Glutamatergic neuron (in vitro differentiated cells): ENCODE results near the gene SLAMF7. TPM values are rescaled to one million over a fixed set of nuclear protein-coding genes. Genes with fewer than 3 reads are reported as not detected.
"Not testable (repeated sequence)": the region's sequence is repeated elsewhere in the genome, so short reads cannot be mapped to it uniquely, and the experiment has no call there.

ENCODE experiments used
- DNase-seq: peaks from one replicate; pipeline ENCODE4 v3.0.0; 2022
- H3K27ac Mint-ChIP-seq: one replicate; pipeline ENCODE4 v1.8.0; 2020; ENCODE audit warnings: mild to moderate bottlenecking, mixed read lengths, inconsistent platforms; ENCODE audit not compliant: unreplicated experiment
- H3K27me3 Mint-ChIP-seq: one replicate; pipeline ENCODE4 v1.8.0; 2020; ENCODE audit warnings: mild to moderate bottlenecking, moderate library complexity, mixed read lengths, inconsistent platforms; ENCODE audit not compliant: unreplicated experiment
- H3K36me3 Mint-ChIP-seq: one replicate; pipeline ENCODE4 v1.8.0; 2020; ENCODE audit warnings: mild to moderate bottlenecking, mixed read lengths, inconsistent platforms; ENCODE audit not compliant: unreplicated experiment
- H3K4me1 Mint-ChIP-seq: one replicate; pipeline ENCODE4 v1.8.0; 2020; ENCODE audit warnings: mild to moderate bottlenecking, low read depth, mixed read lengths, inconsistent platforms; ENCODE audit not compliant: unreplicated experiment
- H3K4me3 Mint-ChIP-seq: one replicate; pipeline ENCODE4 v1.8.0; 2020; ENCODE audit warnings: mild to moderate bottlenecking, mixed read lengths, inconsistent platforms; ENCODE audit not compliant: unreplicated experiment
- H3K9me3 Mint-ChIP-seq: one replicate; pipeline ENCODE4 v1.8.0; 2020; ENCODE audit warnings: mild to moderate bottlenecking, moderate library complexity, mixed read lengths, inconsistent platforms; ENCODE audit not compliant: unreplicated experiment
- total RNA-seq: library from RNA; stranded (reverse); fragmentation: NEBNext Ultra II Directional; extraction: Animal tissue kit (Norgen Biotek cat#: 25700); gene quantifications from one replicate; pipeline ENCODE4 v1.2.1, GENCODE V29; 2021; ENCODE audit not compliant: unreplicated experiment
- TF ChIP-seq, protein P1 (sequence below): fragments of 200-600 bp; sonication (generic); IDR thresholded peaks from one replicate; pipeline ENCODE4 v1.5.0; 2021; ENCODE audit not compliant: partially characterized antibody, unreplicated experiment

The SLAMF7 gene
- total RNA-seq, 1 donor from 2014 or later, result not detected

DNA sequence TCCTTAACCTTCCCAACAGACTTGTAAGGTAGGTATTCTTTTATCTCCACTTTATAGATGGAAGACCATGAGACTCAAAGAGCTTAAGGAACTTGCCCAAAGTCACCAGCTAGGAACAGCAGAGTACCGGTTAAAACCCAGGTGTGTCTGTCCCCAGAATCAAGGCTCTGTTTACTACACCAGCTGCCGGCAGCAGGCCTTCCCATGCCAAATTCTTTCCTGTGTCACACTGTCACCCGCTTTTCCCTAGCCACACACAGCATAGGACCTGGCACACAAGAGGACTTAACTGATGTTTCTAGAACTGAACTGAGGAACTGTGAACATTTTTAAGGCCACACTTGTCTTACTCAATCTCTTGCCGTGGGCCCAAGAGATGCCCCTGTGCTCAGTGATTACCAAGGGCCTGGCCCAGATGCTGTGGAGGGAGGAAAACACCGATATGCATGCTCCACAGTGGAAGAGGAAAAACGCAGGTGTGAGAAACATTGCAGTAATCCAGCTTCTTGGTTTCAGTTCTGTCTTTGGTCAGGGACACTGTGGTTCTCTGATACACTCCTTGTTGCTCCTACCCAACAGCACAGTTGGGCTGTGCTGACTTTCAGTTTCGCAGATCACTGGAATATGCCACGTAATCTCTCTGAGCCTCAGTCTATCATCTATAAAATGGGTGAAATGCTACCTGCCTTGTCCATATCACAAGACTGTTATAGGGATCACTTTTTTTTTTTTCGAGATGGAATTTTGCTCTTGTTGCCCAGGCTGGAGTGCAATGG, 43.1 kb downstream of the SLAMF7 start:
- TF ChIP-seq, protein P1, sequence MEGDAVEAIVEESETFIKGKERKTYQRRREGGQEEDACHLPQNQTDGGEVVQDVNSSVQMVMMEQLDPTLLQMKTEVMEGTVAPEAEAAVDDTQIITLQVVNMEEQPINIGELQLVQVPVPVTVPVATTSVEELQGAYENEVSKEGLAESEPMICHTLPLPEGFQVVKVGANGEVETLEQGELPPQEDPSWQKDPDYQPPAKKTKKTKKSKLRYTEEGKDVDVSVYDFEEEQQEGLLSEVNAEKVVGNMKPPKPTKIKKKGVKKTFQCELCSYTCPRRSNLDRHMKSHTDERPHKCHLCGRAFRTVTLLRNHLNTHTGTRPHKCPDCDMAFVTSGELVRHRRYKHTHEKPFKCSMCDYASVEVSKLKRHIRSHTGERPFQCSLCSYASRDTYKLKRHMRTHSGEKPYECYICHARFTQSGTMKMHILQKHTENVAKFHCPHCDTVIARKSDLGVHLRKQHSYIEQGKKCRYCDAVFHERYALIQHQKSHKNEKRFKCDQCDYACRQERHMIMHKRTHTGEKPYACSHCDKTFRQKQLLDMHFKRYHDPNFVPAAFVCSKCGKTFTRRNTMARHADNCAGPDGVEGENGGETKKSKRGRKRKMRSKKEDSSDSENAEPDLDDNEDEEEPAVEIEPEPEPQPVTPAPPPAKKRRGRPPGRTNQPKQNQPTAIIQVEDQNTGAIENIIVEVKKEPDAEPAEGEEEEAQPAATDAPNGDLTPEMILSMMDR, result no peak
- Mint-ChIP-seq H3K27ac (no peak overlapping the region), H3K36me3 (no peaks in the 10 kb centered on the region), H3K4me1 (no peaks in the 10 kb centered on the region), H3K4me3 (no peak overlapping the region), H3K9me3 (no peaks in the 10 kb centered on the region), H3K27me3 (peaks cover 2% of the 10 kb centered on the region)
- no peak for DNase-seq

DNA sequence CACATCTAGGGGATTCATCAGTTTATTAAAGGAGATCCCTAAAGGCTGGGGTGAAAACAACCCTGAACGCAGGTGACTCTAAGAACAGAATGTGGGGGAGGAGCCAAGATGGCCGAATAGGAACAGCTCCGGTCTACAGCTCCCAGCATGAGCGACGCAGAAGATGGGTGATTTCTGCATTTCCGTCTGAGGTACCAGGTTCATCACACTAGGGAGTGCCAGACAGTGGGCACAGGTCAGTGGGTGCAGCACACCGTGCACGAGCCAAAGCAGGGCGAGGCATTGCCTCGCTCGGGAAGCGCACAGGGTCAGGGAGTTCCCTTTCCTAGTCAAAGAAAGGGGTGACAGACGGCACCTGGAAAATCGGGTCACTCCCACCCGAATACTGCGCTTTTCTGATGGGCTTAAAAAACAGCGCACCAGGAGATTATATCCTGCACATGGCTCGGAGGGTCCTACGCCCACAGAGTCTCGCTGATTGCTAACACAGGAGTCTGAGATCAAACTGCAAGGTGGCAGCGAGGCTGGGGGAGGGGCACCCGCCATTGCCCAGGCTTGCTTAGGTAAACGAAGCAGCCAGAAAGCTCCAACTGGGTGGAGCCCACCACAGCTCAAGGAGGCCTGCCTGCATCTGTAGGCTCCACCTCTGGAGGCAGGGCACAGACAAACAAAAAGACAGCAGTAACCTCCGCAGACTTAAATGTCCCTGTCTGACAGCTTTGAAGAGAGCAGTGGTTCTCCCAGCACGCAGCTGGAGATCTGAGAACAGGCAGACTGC, 44.1 kb downstream of the SLAMF7 start:
- not testable (repeated sequence) for DNase-seq, H3K27ac Mint-ChIP-seq, H3K9me3 Mint-ChIP-seq, H3K4me3 Mint-ChIP-seq, H3K4me1 Mint-ChIP-seq, H3K27me3 Mint-ChIP-seq, H3K36me3 Mint-ChIP-seq

DNA sequence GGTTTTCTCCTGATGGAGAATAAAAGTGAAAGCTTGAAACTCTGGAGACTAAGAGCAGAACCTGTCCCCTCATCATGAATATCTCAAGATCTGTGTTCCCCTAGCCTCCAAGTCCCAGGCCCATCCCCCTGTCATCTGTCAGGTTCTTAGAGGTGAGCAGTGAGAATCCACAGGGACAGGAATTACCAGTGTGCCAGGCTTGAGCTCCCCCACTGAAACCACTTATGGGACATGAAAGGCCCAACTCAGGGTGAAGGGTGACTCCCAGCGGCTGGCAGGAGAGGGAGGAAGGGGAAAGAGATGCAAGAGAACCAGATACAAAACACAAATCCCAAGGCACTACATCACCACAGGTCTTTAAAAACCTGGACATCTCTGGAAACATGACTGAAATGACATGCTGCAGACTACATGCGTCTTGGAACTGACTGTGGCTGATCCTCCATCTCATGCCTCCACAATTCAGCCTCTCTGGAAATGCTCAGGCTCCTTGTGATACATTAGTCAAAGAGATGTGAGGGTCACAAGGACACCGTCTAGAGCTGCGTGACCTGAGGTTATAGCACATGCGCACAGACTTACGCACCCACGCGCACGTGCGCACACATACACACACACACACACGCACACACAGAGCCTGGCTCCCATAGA, 50.1 kb downstream of the SLAMF7 start:
- DNase-seq, result no peak
- Mint-ChIP-seq H3K27ac (no peak overlapping the region), H3K4me3 (no peak overlapping the region), H3K9me3 (no peaks in the 10 kb centered on the region), H3K4me1 (no peaks in the 10 kb centered on the region), H3K36me3 (no peaks in the 10 kb centered on the region), H3K27me3 (peaks cover 1% of the 10 kb centered on the region)
- TF ChIP-seq, protein P1, result no peak

DNA sequence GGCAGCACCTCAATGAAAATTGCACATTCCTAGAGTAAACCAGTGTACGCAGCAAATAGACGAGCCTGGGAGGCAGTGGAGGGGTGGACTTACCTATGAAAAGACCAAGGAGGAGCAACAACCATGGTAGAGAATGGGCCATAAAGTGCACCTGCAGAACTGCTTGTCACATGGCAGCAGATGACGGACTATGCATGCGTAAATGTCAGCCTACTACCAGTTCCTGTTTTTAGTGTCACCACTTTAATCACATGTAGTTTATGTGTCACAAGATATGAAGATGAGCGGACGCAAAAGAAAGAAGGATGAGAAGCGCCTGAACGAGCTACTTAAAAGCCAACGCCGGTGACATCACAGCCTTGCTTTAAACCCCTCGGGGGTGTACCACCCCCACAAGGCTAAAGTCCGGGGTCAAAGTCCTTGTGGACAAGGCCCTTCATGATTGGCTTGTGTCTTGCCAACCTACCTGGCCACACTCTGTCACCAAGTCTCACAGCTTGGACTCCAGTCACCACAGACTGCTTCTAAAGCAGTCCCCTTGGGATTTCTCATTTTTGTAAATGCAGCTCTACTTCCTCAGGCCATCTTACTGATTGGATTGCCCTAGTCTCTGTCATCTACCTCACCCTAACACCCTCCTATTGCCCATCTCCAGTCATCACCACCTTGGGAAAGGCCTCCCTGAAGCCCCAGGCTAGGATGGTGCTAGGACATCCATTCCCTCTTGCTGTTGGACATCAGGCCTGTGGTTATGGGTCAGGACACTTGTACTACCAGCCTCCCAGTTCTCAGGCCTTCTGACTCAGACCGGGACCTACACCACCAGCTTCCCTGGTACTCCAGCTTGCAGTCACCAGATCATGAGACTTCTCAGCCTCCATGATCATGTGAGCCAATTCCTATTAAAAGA, 50.9 kb downstream of the SLAMF7 start:
- DNase-seq, result no peak
- Mint-ChIP-seq H3K9me3 (no peaks in the 10 kb centered on the region), H3K27ac (no peak overlapping the region), H3K27me3 (peaks cover 1% of the 10 kb centered on the region), H3K36me3 (no peaks in the 10 kb centered on the region), H3K4me3 (no peak overlapping the region), H3K4me1 (no peaks in the 10 kb centered on the region)
- TF ChIP-seq, protein P1, result no peak

DNA sequence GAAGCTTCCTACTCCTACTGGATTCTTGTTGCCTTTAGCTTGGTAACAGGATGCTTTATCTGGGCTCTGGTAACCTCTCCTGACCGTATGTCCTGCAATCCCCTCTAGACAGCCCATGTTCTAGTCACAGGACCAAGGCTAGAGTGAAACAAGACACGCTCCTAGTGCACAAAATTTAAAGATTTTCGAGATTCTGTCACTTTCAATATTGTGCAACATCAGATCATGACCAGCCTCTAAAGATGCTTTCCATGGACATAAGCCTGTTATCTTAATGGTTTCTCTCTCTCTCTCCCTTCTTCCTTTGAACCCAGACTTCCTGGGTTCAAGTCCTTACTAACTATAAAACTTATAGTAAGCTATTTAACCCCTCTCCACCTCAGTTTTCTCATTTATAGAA, 55.3 kb downstream of the SLAMF7 start:
- TF ChIP-seq, protein P1, result no peak
- Mint-ChIP-seq H3K4me1 (no peaks in the 10 kb centered on the region), H3K27me3 (peaks cover 3% of the 10 kb centered on the region), H3K27ac (no peak overlapping the region), H3K9me3 (no peaks in the 10 kb centered on the region), H3K36me3 (no peaks in the 10 kb centered on the region), H3K4me3 (no peak overlapping the region)
- no peak for DNase-seq
